ENCODE measurements around the gene RAB3IL1. TPM values are rescaled to one million over a fixed set of nuclear protein-coding genes. Genes with fewer than 3 reads are reported as not detected.

The RAB3IL1 gene
- total and polyA plus RNA-seq, 9 of the 15 experiments (the other 6 are each of a cell fraction or from before 2014, with no cell fraction given), result 0.15 to 42.6 (median 15.5) TPM

GRCh38 chr11:61901397-61901796, 16.0 kb downstream of the RAB3IL1 start:
- Histone ChIP-seq H3K4me2 (ENCODE audit: insufficient read depth, low read length) (no peak overlapping the region), H3K27ac (ENCODE audit: extremely low read depth, low read depth, low read length) (no peak overlapping the region), H2AFZ (ENCODE audit: low read depth, low read length) (no peak overlapping the region), H3K9ac (ENCODE audit: insufficient read depth in 1 of 2, low read depth in 2 of 2, low read length in 2 of 2) (no peak overlapping the region), H4K20me1 (replicated peaks; ENCODE audit: control insufficient read depth, insufficient read depth, low read length) (no peaks in the 10 kb centered on the region), H3K27me3 (ENCODE audit: control insufficient read depth in 2 of 2, insufficient read depth in 2 of 2, low read length in 2 of 2) (no peaks in the 10 kb centered on the region), H3K36me3 (ENCODE audit: control insufficient read depth, insufficient read depth, low read length) (peaks cover 86% of the 10 kb centered on the region; the same call in 2 of the 3 replicates), H3K4me3 (no peak overlapping the region), H3K4me1 (replicated peaks in 1 of 2; ENCODE audit: control insufficient read depth in 2 of 2, insufficient read depth in 2 of 2, low read length in 2 of 2) (peaks cover 4 to 54% of the 10 kb centered on the region in 2 experiments; a peak in 4 of 5 replicates), H3K9me3 (replicated peaks; ENCODE audit: control insufficient read depth, insufficient read depth, low read depth, low read length) (no peaks in the 10 kb centered on the region), H3K79me2 (ENCODE audit: control insufficient read depth, insufficient read depth, low read length) (no peaks in the 10 kb centered on the region), H3K9me1 (ENCODE audit: control insufficient read depth, insufficient read depth, low read length) (no peaks in the 10 kb centered on the region)
- peak; percentile 48 for ATAC-seq
- CTCF ChIA-PET (ENCODE audit: low intra/inter-chr PET ratio), result interaction anchor here (0.7 to 6.7 kb wide), 3 partner anchors 45 to 409 kb away, joined by 3 to 98 read pairs (median 61); no protein-coding TSS in a partner anchor
- intact Hi-C loops (cut with micrococcal nuclease) (no loop called here), in situ Hi-C loops (cut with MboI) (no loop called here)
- peak in 2 of 4 experiments; percentile 46 to 53 for DNase-seq (ENCODE audit: extremely low read depth in 1 of 4, low spot score in 3 of 4)
- POLR2A ChIA-PET, result interaction anchor here (0.7 to 10.7 kb wide), 6 partner anchors 14 to 189 kb away, joined by 3 to 109 read pairs (median 10); partner anchors contain the start of genes BEST1 and FTH1
- BruUV-seq (replicated peaks), result no TSS peak
- 72% methylated on average over 7 of the region's 10 CpGs for WGBS (ENCODE audit: insufficient coverage, low coverage, missing lambda C conversion rate)
- peak; percentile 51 for FAIRE-seq
- TF ChIP-seq SIRT6 (IDR thresholded peaks at IDR 0.05; ENCODE audit: low read depth, low read length) (no peak), RCOR1 (IDR thresholded peaks at IDR 0.05; ENCODE audit: borderline replicate concordance in 1 of 2, low read depth in 2 of 2, low read length in 2 of 2) (0 out of 4 replicates have a peak, but pooled peaks of 1 of the 2 experiments have one; percentile 14), TFAP4 (CRISPR knock-in tag; IDR thresholded peaks at IDR 0.05; ENCODE audit: borderline replicate concordance) (peak; percentile 22; the same call in 1 of the 2 replicates), CTCF (IDR thresholded peaks at IDR 0.05 in 2 of 3, conservative IDR thresholded peaks at IDR 0.05 in 1 of 3; ENCODE audit: insufficient read depth in 2 of 3, low read depth in 1 of 3, low read length in 3 of 3) (peak; percentile 38 to 53 (median 43); a peak in 4 of 6 replicates), RAD21 (CRISPR knock-in tag; conservative IDR thresholded peaks at IDR 0.05 in 1 of 2, IDR thresholded peaks at IDR 0.05 in 1 of 2) (peak; percentile 44 to 80; a peak in 3 of 4 replicates), SMC3 (conservative IDR thresholded peaks at IDR 0.05; ENCODE audit: insufficient read depth, low read depth, low read length) (0 out of 2 replicates have a peak, but pooled peaks have one; percentile 16), ZBTB49 (CRISPR knock-in tag; IDR thresholded peaks at IDR 0.05; ENCODE audit: borderline replicate concordance) (no peak)

Data from K562 (cell line).